ENCODE data around the gene IFT81. TPM values are rescaled to one million over a fixed set of nuclear protein-coding genes. Genes with fewer than 3 reads are reported as not detected.
"Not testable (repeated sequence)": the region's sequence is repeated elsewhere in the genome, so short reads cannot be mapped to it uniquely, and the experiment has no call there.

IFT81 gene
- total and polyA plus RNA-seq, 2 experiments from 2014 or later = 17.5 to 22.3 TPM

DNA sequence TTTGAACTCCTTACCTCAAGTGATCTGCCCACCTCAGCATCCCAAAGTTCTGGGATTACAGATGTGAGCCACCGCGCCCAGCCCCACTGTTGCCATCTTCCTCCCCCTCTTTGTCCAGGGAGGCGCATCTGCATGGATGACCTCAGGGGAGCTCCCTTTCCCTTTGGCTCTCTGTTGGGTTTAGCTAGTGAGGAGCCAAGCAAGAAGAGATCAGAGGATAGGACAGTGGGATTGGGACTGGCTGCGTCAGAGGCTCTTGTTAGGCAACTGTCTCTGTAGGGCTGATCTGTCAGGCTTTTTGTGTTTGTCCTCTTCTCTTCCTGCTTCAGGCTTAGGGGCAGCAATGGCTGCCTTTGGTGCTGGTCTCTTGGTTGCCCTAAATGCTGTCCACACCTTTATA lies 8.5 kb upstream of the IFT81 start:
- H3K36me3 ChIP-seq (ENCODE audit: insufficient read depth) = no peaks in the 10 kb centered on the region
- H3K4me1 ChIP-seq (ENCODE audit: insufficient read depth) = no peaks in the 10 kb centered on the region
- no peak overlapping the region for H3K4me2 ChIP-seq
- H3K27ac Mint-ChIP-seq = no peak overlapping the region
- no peak for TF ChIP-seq EZH2phosphoT487 (IDR thresholded peaks at IDR 0.05; ENCODE audit: unreplicated experiment)
- TF ChIP-seq, protein P1, sequence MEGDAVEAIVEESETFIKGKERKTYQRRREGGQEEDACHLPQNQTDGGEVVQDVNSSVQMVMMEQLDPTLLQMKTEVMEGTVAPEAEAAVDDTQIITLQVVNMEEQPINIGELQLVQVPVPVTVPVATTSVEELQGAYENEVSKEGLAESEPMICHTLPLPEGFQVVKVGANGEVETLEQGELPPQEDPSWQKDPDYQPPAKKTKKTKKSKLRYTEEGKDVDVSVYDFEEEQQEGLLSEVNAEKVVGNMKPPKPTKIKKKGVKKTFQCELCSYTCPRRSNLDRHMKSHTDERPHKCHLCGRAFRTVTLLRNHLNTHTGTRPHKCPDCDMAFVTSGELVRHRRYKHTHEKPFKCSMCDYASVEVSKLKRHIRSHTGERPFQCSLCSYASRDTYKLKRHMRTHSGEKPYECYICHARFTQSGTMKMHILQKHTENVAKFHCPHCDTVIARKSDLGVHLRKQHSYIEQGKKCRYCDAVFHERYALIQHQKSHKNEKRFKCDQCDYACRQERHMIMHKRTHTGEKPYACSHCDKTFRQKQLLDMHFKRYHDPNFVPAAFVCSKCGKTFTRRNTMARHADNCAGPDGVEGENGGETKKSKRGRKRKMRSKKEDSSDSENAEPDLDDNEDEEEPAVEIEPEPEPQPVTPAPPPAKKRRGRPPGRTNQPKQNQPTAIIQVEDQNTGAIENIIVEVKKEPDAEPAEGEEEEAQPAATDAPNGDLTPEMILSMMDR (conservative IDR thresholded peaks at IDR 0.05; ENCODE audit: low read depth in 2 of 2) = peak in 1 of 2 experiments; percentile 10; a peak in 1 of 4 replicates
- ATAC-seq (peak; percentile 68), DNase-seq (ENCODE audit: low spot score) (no peak)
- peak overlapping the region; percentile 38; the same call in 1 of the 2 replicates for H2AFZ ChIP-seq
- no peak overlapping the region for H3K27ac ChIP-seq (ENCODE audit: low read depth)
- no peaks in the 10 kb centered on the region for H3K79me2 ChIP-seq (replicated peaks; ENCODE audit: insufficient read depth)
- H3K27me3 ChIP-seq (ENCODE audit: insufficient read depth) = no peaks in the 10 kb centered on the region
- H4K20me1 ChIP-seq (replicated peaks; ENCODE audit: insufficient read depth) = no peaks in the 10 kb centered on the region
- no peak overlapping the region for H3K4me3 ChIP-seq
- H3K9me2 ChIP-seq (ENCODE audit: insufficient read depth) = no peaks in the 10 kb centered on the region
- H3K9me3 Mint-ChIP-seq = no peaks in the 10 kb centered on the region
- peaks cover 9% of the 10 kb centered on the region for H3K27me3 Mint-ChIP-seq (ENCODE audit: insufficient read depth, low read depth, poor library complexity)
- H3K4me1 Mint-ChIP-seq = no peaks in the 10 kb centered on the region; the same call in 2 of the 3 replicates
- H3K36me3 Mint-ChIP-seq (ENCODE audit: low read depth) = no peaks in the 10 kb centered on the region
- H3F3A ChIP-seq (replicated peaks; ENCODE audit: low read depth) = no peaks in the 10 kb centered on the region
- H3K4me3 Mint-ChIP-seq = no peak overlapping the region

DNA sequence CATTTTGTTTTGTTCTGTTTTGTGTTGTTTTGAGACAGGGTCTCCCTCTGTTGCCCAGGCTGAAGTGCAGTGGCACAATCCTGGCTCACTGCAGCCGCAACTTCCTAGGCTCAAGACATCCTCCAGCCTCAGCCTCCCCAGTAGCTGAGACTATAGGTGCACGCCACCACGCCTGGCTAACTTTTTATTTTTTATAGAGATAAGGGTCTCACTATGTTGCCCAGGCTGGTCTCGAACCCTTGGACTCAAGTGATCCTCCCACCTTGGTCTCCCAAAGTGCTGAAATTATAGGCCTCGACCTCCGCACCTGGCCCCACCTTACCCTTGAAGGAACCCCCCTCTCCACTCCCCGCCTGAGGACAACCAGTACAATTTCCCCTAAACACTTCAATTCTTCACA lies 7.5 kb upstream of the IFT81 start:
- Mint-ChIP-seq H3K9me3 (no peaks in the 10 kb centered on the region), H3K4me1 (no peaks in the 10 kb centered on the region; the same call in 2 of the 3 replicates), H3K4me3 (no peak overlapping the region; the same call in 2 of the 3 replicates), H3K27ac (no peak overlapping the region), H3K36me3 (ENCODE audit: low read depth) (no peaks in the 10 kb centered on the region), H3K27me3 (ENCODE audit: insufficient read depth, low read depth, poor library complexity) (peaks cover 9% of the 10 kb centered on the region)
- no peak overlapping the region for H3K4me3 ChIP-seq
- no peaks in the 10 kb centered on the region for H3K27me3 ChIP-seq (ENCODE audit: insufficient read depth)
- H4K20me1 ChIP-seq (replicated peaks; ENCODE audit: insufficient read depth) = no peaks in the 10 kb centered on the region
- no peaks in the 10 kb centered on the region for H3F3A ChIP-seq (replicated peaks; ENCODE audit: low read depth)
- no peak overlapping the region for H3K27ac ChIP-seq (ENCODE audit: low read depth)
- H3K36me3 ChIP-seq (ENCODE audit: insufficient read depth) = no peaks in the 10 kb centered on the region
- no peak for DNase-seq (ENCODE audit: low spot score)
- no peaks in the 10 kb centered on the region for H3K9me2 ChIP-seq (ENCODE audit: insufficient read depth)
- TF ChIP-seq POLR2AphosphoS5 (IDR thresholded peaks at IDR 0.05; ENCODE audit: low read depth) = no peak
- no peak overlapping the region for H2AFZ ChIP-seq
- H3K79me2 ChIP-seq (replicated peaks; ENCODE audit: insufficient read depth) = no peaks in the 10 kb centered on the region
- H3K4me1 ChIP-seq (ENCODE audit: insufficient read depth) = no peaks in the 10 kb centered on the region
- no peak overlapping the region for H3K4me2 ChIP-seq
- ATAC-seq = no peak

DNA sequence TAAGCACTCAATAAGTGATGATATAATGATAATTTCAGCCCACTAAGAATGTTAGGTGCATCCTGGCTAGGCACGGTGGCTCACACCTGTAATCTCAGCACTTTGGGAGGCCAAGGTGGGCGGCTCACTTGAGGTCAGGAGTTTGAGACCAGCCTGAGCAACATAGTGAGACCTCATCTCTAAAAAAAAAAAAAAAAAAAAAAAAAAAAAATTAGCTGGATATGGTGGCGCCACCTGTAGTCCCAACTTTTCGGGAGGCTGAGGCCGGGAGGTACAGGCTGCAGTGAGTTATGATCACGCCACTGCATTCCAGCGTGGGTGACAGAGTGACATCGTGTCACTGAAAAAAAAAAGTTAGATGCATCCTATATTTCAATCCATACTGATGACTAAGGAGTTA lies 6.9 kb upstream of the IFT81 start:
- not testable (repeated sequence) for ATAC-seq
- TF ChIP-seq, protein P1 (conservative IDR thresholded peaks at IDR 0.05; ENCODE audit: low read depth in 2 of 2) = peak; percentile 45 to 47; a peak in 3 of 4 replicates

More for the DNA sequence above, 6.9 kb upstream of the IFT81 start:
- not testable (repeated sequence) for H4K20me1 ChIP-seq (replicated peaks; ENCODE audit: insufficient read depth); H3K9me2 ChIP-seq (ENCODE audit: insufficient read depth); H3K4me1 ChIP-seq (ENCODE audit: insufficient read depth); H3F3A ChIP-seq (replicated peaks; ENCODE audit: low read depth); H3K27me3 ChIP-seq (ENCODE audit: insufficient read depth); H3K27ac ChIP-seq (ENCODE audit: low read depth); H3K4me3 Mint-ChIP-seq; H3K4me2 ChIP-seq; H3K4me3 ChIP-seq; H3K36me3 Mint-ChIP-seq (ENCODE audit: low read depth); H3K27ac Mint-ChIP-seq; H2AFZ ChIP-seq; H3K9me3 Mint-ChIP-seq; H3K36me3 ChIP-seq (ENCODE audit: insufficient read depth); H3K79me2 ChIP-seq (replicated peaks; ENCODE audit: insufficient read depth); H3K4me1 Mint-ChIP-seq; H3K27me3 Mint-ChIP-seq (ENCODE audit: insufficient read depth, low read depth, poor library complexity)
- DNase-seq (ENCODE audit: low spot score) = peak; percentile 25

Measured in GM23338 (cell line).